ENCODE measurements around the gene HSPB6.
"Not testable (repeated sequence)": the region's sequence is repeated elsewhere in the genome, so short reads cannot be mapped to it uniquely, and the experiment has no call there.

HSPB6 gene, protein sequence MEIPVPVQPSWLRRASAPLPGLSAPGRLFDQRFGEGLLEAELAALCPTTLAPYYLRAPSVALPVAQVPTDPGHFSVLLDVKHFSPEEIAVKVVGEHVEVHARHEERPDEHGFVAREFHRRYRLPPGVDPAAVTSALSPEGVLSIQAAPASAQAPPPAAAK

GRCh38 chr19:35756377-35757230 lies at the start of gene HSPB6:
Gene HSPB6 (minus strand): TSS chr19:35757029. CDS start chr19:35757008, 21 bp downstream.
- no peak for DNase-seq

GRCh38 chr19:35806597-35806996 lies 49.8 kb upstream of the HSPB6 start:
- no peak for DNase-seq

- DNase-seq = no peak
These were observed 48.8 kb upstream of the HSPB6 start for GRCh38 chr19:35805526-35806102.

- DNase-seq = no peak
These were observed 45.0 kb upstream of the HSPB6 start for GRCh38 chr19:35801828-35802227.

DNA sequence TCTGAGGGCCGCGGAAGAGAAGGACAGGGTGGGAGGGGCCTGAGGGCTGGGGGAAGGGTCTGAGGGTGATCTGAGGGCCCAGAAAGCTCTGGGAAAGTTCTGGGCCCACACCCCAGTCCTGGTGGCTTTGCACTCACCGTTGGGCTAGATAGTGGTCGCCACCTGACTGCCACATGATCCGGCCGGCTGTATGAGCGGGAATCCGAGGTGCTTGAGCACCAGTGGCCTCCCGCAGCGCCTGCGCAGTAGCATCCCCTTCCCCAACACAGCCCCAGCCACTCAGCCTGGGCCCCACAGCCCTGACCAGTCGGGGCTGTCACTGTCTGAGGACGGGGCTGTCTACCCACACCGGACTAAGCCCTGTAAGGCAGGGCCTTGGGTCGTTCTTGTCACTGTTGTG lies 40.8 kb upstream of the HSPB6 start:
- no peak for DNase-seq

GRCh38 chr19:35796645-35797542 lies 40.1 kb upstream of the HSPB6 start:
- no peak for DNase-seq

- not testable (repeated sequence) for DNase-seq
These were observed 38.7 kb upstream of the HSPB6 start for GRCh38 chr19:35795564-35795963.

DNA sequence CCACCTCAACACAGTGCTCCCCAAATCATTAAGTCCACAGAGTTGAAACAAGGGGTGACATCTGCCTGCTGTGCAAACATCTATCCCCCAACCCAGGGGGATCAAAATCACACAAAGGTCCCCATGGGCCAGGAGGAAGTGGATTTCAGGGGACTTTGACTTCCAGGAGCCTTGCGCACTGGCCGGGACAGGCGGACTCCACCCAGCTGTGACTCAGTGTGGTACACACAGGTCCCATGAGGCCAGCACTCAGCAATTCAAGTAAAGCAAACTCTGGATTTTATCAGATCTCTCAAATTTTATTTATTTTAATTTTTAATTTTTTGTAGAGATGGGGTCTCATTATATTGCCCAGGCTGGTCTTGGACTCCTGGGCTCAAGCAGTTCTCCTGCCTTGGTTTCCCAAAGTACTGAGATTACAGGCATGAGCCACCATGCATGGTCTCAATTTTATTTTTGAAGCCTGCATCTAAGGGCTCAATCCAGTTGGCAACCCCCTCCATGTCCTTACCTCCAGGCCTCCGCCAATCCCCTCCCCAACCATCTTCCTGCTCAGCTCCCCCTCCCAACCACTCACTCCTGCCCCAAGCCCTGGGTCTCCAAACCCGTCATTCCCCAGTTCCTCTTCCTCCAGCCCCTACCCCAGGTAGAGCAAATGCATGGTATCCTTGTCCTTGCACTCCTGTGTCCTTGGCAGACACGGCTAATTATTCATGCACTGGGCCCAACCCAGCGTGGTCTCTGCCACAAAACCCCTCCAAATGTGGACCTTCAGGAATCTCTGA lies 36.7 kb upstream of the HSPB6 start:
- no peak for DNase-seq

GRCh38 chr19:35792888-35793287 lies 36.1 kb upstream of the HSPB6 start:
- no peak for DNase-seq

DNA sequence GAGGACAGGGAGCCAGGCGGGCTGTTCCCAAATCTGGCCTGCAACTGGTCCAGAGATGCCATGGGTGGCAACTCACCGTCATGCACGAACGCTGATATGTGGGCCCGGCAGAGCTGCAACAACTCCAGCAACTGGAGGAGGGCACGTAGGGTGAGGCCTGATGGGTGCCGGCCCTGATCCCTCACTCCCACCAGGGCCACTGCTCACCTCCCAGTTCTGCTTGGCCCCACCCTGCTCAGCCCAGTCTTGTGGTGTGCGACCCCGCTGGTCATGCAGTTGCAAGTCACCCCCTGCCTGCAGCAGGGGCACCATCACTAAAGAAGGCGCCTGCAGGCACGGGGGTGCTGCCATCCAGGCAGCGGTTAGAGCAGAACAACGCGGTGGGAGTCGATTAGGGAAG lies 35.5 kb upstream of the HSPB6 start:
- no peak for DNase-seq

DNA sequence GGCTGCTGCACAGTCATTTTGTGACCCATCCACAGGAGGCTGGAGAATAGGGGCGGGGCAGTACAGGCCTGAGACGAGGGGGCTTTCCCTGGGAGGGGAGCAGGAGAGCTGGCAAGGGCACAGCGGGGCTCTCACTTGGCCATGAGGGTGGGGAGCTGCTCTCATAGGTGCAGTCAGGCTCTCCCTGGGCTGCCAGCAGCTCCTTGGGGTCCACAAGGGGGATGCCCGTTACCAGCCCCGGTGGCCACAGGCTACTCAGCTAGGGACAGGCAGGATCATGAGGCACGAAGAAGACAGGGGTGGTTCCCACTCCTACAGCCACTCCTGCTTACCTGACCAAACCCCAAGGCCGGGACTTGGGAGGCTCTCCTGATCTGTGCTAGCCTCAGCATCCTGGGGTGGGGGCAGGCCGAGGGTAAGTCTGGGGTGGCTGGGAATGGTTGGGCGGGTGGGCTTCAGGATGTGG lies 35.0 kb upstream of the HSPB6 start:
- no peak for DNase-seq

- no peak for DNase-seq
These were observed 34.4 kb upstream of the HSPB6 start for GRCh38 chr19:35790981-35791813.

DNA sequence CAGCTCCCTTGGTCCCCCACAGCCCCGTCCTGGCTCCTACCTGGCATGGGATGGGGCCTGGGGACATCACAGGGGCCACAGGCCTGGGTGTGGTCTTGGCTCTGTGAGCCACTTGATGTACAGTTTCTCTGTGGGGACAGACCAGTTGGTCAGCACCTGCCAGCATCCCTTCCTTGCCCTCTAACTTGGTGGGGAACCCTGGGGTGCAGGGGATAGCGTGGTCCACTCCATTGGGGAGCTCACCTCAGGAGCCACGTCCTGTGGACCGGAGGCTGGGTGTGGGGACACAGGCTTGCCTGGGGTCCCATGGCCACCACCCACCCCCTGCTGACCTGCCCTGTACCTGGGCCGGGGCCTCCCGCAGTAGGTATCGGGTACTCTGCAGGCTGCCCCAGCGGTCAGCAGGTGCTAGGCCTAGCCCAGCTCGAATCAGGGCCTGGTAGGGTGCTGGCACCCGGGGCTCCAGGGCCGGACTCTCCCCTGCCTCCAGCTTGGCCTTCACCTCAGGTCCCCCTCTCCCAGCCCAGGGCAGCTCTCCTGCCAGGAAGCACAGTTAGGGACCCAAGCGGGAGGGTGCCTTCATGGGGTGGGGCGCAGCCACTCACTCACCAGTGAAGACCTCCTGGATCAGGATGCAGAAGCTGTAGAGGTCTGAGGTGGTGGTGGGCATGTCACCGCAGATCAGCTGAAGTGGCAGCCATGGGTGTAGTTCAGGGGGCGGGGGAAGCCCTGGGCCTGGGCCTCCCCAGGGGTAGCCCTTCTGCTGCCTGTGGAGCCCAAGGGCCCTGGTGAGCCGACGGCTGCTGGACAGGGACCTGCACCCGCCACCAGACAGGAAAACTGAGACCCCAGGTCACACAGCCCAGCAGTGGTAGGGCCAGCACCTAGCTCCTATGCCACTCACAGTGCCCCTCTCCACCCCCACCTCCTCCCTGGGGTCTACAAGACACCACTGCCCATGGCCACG lies 33.4 kb upstream of the HSPB6 start:
- no peak for DNase-seq

- DNase-seq = no peak
These were observed 32.6 kb upstream of the HSPB6 start for GRCh38 chr19:35789195-35789977.

- DNase-seq = no peak
These were observed 31.6 kb upstream of the HSPB6 start for GRCh38 chr19:35788205-35788960.

GRCh38 chr19:35787227-35787799 lies 30.5 kb upstream of the HSPB6 start:
- DNase-seq = no peak

GRCh38 chr19:35786299-35787160 lies 29.7 kb upstream of the HSPB6 start:
- DNase-seq = no peak

Data from Kasumi-1 (cell line).